Activated CD4-positive, alpha-beta T cell treated with anti-CD3 and anti-CD28 coated beads, Interleukin-2, amount 10 ng/mL, durations not matched to agents 7 days and 5 days (primary cell): ENCODE results near the gene NEIL3. TPM values are rescaled to one million over a fixed set of nuclear protein-coding genes. Genes with fewer than 3 reads are reported as not detected.

Experiments used
- CTCF ChIA-PET: fragments of 350-600 bp; sonication (Branson Sonifier 250); formaldehyde crosslinking; loops from one replicate; lab custom pipeline; 2021; ENCODE audit warnings: antibody characterized with exemption; lab: Charles Lee
- POLR2A ChIA-PET: fragments of 350-600 bp; sonication (Branson Sonifier 250); formaldehyde crosslinking; loops from one replicate; lab custom pipeline; 2021; ENCODE audit warnings: antibody characterized with exemption; lab: Charles Lee
- DNase-seq: peaks from one replicate; pipeline ENCODE4 v3.0.0-alpha.2; 2020
- H3K27ac Mint-ChIP-seq: one replicate; pipeline ENCODE4 v1.8.0; 2021; ENCODE audit warnings: mild to moderate bottlenecking, moderate library complexity, mixed read lengths
- H3K27me3 Mint-ChIP-seq: one replicate; pipeline ENCODE4 v1.8.0; 2021; ENCODE audit warnings: mixed read lengths
- H3K36me3 Mint-ChIP-seq: one replicate; pipeline ENCODE4 v1.8.0; 2021; ENCODE audit warnings: low read depth, mixed read lengths
- H3K4me1 Mint-ChIP-seq: one replicate; pipeline ENCODE4 v1.8.0; 2021; ENCODE audit warnings: mixed read lengths
- H3K4me3 Mint-ChIP-seq: one replicate; pipeline ENCODE4 v1.8.0; 2021; ENCODE audit warnings: mild to moderate bottlenecking, moderate library complexity, mixed read lengths
- H3K9me3 Mint-ChIP-seq: one replicate; pipeline ENCODE4 v1.8.0; 2021; ENCODE audit warnings: mixed read lengths
- total RNA-seq, 2 experiments: library from RNA; stranded (reverse); gene quantifications; one replicate each; pipeline ENCODE4 v1.2.3, GENCODE V29; 2021

Gene NEIL3
- total RNA-seq, 2 experiments from 2014 or later, result 34.6 to 38.9 TPM

- CTCF ChIA-PET, result no interaction called here
- Mint-ChIP-seq H3K4me1 (peaks cover 44% of the 10 kb centered on the region), H3K4me3 (no peak overlapping the region), H3K27me3 (peaks cover 1% of the 10 kb centered on the region), H3K27ac (no peak overlapping the region), H3K36me3 (peaks cover 19% of the 10 kb centered on the region), H3K9me3 (peaks cover 5% of the 10 kb centered on the region)
- DNase-seq, result no peak
- POLR2A ChIA-PET, result no interaction called here
Observed at GRCh38 chr4:177404342-177404741, 94.7 kb downstream of the NEIL3 start.

GRCh38 chr4:177404986-177405385 lies 95.3 kb downstream of the NEIL3 start:
- ChIA-PET POLR2A (no interaction called here), CTCF (no interaction called here)
- Mint-ChIP-seq H3K27me3 (peaks cover 1% of the 10 kb centered on the region), H3K4me1 (peaks cover 42% of the 10 kb centered on the region), H3K4me3 (no peak overlapping the region), H3K27ac (no peak overlapping the region), H3K9me3 (peaks cover 3% of the 10 kb centered on the region), H3K36me3 (peaks cover 17% of the 10 kb centered on the region)
- DNase-seq, result no peak

DNA sequence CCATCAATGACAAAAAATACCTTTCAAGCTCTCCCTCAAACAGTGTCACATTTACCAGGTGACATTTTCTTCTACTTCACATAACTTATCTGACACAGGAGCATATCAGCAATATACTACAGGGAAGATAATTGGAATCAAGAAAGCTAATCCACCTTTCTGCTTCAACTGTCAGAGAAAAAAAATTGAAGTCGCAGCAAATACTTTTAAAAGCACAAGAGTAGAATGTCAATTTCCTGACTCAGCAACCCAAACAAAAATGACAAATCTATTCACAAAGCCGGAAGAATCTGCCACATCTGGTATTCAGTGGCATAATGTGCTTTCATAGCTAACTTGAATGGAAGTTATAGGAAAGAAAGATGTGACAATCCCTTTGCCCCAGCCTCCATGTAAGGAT lies 95.8 kb downstream of the NEIL3 start:
- CTCF ChIA-PET, result no interaction called here
- Mint-ChIP-seq H3K36me3 (peaks cover 13% of the 10 kb centered on the region), H3K27me3 (peaks cover 1% of the 10 kb centered on the region), H3K9me3 (no peaks in the 10 kb centered on the region), H3K27ac (no peak overlapping the region), H3K4me1 (peaks cover 37% of the 10 kb centered on the region), H3K4me3 (no peak overlapping the region)
- DNase-seq, result no peak
- POLR2A ChIA-PET, result no interaction called here

- Mint-ChIP-seq H3K27ac (no peak overlapping the region), H3K27me3 (peaks cover 1% of the 10 kb centered on the region), H3K9me3 (no peaks in the 10 kb centered on the region), H3K4me1 (peaks cover 17% of the 10 kb centered on the region), H3K36me3 (no peaks in the 10 kb centered on the region), H3K4me3 (no peak overlapping the region)
- POLR2A ChIA-PET, result no interaction called here
- no peak for DNase-seq
- CTCF ChIA-PET, result interaction anchor here (1.1 kb wide), 1 partner anchor 8 kb away, joined by 4 read pairs; no protein-coding TSS in a partner anchor
Observed at GRCh38 chr4:177408023-177408422, 98.3 kb downstream of the NEIL3 start.

GRCh38 chr4:177410566-177410965 lies 100.9 kb downstream of the NEIL3 start:
- Mint-ChIP-seq H3K4me3 (no peak overlapping the region), H3K27me3 (no peaks in the 10 kb centered on the region), H3K36me3 (no peaks in the 10 kb centered on the region), H3K9me3 (no peaks in the 10 kb centered on the region), H3K27ac (no peak overlapping the region), H3K4me1 (peaks cover 5% of the 10 kb centered on the region)
- no peak for DNase-seq
- CTCF ChIA-PET, result interaction anchor here (1.9 kb wide), 1 partner anchor 7 kb away, joined by 4 read pairs; no protein-coding TSS in a partner anchor
- POLR2A ChIA-PET, result no interaction called here

GRCh38 chr4:177411996-177412395 lies 102.3 kb downstream of the NEIL3 start:
- Mint-ChIP-seq H3K4me3 (no peak overlapping the region), H3K9me3 (no peaks in the 10 kb centered on the region), H3K27me3 (no peaks in the 10 kb centered on the region), H3K4me1 (peaks cover 5% of the 10 kb centered on the region), H3K36me3 (no peaks in the 10 kb centered on the region), H3K27ac (no peak overlapping the region)
- CTCF ChIA-PET, result no interaction called here
- no peak for DNase-seq
- POLR2A ChIA-PET, result no interaction called here

Other genes with a start within 250 kb of the NEIL3 start
- 10 to 100 TPM; 26.0 to 29.0 TPM for gene AGA, start 132.6 kb downstream of the NEIL3 start, total RNA-seq